Measurements from ENCODE around the gene BCAS3.
"Not testable (repeated sequence)": the region's sequence is repeated elsewhere in the genome, so short reads cannot be mapped to it uniquely, and the experiment has no call there.

The BCAS3 gene

GRCh38 chr17:61040666-61041065 lies 363.0 kb downstream of the BCAS3 start:
- DNase-seq (ENCODE audit: low read depth in 2 of 2), result no peak

GRCh38 chr17:61042348-61042747 lies 364.7 kb downstream of the BCAS3 start:
- H3K4me3 ChIP-seq (replicated peaks in 1 of 2; ENCODE audit: low read depth in 2 of 2, low read length in 2 of 2); DNase-seq (ENCODE audit: low read depth in 2 of 2): not testable (repeated sequence)

More at GRCh38 chr17:61040666-61041065, 363.0 kb downstream of the BCAS3 start:
- H3K4me3 ChIP-seq (replicated peaks in 1 of 2; ENCODE audit: low read depth in 2 of 2, low read length in 2 of 2), result no peak overlapping the region
- TF ChIP-seq, protein P1, sequence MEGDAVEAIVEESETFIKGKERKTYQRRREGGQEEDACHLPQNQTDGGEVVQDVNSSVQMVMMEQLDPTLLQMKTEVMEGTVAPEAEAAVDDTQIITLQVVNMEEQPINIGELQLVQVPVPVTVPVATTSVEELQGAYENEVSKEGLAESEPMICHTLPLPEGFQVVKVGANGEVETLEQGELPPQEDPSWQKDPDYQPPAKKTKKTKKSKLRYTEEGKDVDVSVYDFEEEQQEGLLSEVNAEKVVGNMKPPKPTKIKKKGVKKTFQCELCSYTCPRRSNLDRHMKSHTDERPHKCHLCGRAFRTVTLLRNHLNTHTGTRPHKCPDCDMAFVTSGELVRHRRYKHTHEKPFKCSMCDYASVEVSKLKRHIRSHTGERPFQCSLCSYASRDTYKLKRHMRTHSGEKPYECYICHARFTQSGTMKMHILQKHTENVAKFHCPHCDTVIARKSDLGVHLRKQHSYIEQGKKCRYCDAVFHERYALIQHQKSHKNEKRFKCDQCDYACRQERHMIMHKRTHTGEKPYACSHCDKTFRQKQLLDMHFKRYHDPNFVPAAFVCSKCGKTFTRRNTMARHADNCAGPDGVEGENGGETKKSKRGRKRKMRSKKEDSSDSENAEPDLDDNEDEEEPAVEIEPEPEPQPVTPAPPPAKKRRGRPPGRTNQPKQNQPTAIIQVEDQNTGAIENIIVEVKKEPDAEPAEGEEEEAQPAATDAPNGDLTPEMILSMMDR (IDR thresholded peaks at IDR 0.05; ENCODE audit: low read depth, low read length), result no peak

DNA sequence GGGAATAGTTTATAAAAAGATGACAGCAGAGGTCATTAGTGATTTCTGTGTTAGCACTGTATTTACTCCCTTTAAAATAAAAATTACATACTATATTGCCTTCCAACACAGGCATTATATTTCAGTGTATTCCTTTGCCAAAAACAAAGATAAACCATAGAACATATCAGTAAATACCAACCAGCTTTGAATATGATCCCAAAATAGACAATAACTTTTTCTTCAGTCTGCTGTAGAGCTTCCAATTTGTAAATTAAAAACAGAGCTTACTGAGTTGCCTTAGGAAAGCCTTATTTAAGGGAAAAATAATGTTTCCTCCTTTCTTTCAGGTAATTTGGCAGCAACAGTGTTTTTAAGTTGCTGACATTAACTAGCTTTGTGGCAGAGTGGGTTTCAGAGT lies 369.9 kb downstream of the BCAS3 start:
- TF ChIP-seq, protein P1 (IDR thresholded peaks at IDR 0.05; ENCODE audit: low read depth, low read length), result no peak
- no peak for DNase-seq (ENCODE audit: low read depth in 2 of 2)
- H3K4me3 ChIP-seq (replicated peaks in 1 of 2; ENCODE audit: low read depth in 2 of 2, low read length in 2 of 2), result no peak overlapping the region

DNA sequence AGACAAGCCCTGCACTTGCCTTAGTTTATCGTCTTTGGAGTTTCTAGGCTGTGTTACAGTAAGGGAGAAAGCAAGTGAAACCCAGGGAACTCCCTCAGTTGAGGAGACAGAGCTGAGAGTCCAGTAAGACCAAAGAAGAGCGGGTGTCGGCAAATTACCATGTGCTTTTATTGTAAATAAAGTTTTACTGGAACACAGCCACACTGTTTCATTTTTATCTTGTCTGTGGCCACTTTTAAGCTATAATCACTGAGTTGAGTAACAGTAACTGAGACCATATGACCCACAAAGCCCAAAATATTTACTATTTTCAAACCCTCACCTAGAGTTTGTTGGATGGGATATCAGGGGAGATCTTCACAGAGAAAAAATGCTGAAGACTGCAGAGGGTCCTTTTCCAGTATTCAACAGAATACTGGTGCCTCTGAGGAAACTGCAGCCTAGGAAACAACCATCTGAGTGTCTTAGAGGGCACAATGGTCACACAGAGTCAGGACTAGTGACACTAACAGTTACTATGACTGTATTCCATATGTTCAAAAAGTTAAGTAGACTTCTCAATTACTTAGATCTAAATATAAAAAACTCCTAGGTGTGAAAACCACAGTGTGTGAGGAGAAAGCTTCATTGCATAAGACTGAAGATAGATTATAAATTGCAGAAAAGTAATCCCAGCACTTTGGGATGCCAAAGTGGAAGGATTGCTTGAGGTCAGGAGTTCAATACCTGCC lies 370.9 kb downstream of the BCAS3 start:
- DNase-seq (ENCODE audit: low read depth in 2 of 2), result no peak
- TF ChIP-seq, protein P1 (IDR thresholded peaks at IDR 0.05; ENCODE audit: low read depth, low read length), result no peak
- no peak overlapping the region for H3K4me3 ChIP-seq (replicated peaks in 1 of 2; ENCODE audit: low read depth in 2 of 2, low read length in 2 of 2)

- no peak overlapping the region for H3K4me3 ChIP-seq (replicated peaks in 1 of 2; ENCODE audit: low read depth in 2 of 2, low read length in 2 of 2)
- no peak for DNase-seq (ENCODE audit: low read depth in 2 of 2)
- TF ChIP-seq, protein P1 (IDR thresholded peaks at IDR 0.05; ENCODE audit: low read depth, low read length), result no peak
Observed at GRCh38 chr17:61053469-61053868, 375.8 kb downstream of the BCAS3 start.

DNA sequence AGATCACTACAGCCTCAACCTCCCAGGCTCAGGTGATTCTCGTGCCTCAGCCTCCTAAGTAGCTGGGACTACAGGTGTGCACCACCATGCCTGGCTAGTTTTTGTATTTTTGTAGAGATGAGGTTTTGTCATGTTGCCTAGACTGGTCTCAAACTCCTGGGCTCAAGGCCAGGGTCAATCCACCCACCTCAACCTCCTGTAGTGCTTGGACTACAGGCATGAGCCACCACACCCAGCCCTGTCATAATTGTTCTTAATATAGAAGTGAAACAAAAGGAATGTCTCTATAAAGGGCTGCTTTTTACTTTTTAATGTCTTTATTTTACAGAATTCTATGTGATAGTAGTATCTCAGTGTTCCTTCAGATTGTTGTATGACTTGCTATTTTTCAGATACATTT lies 376.8 kb downstream of the BCAS3 start:
- DNase-seq (ENCODE audit: low read depth in 2 of 2), result no peak
- no peak overlapping the region for H3K4me3 ChIP-seq (replicated peaks in 1 of 2; ENCODE audit: low read depth in 2 of 2, low read length in 2 of 2)
- TF ChIP-seq, protein P1 (IDR thresholded peaks at IDR 0.05; ENCODE audit: low read depth, low read length), result no peak

DNA sequence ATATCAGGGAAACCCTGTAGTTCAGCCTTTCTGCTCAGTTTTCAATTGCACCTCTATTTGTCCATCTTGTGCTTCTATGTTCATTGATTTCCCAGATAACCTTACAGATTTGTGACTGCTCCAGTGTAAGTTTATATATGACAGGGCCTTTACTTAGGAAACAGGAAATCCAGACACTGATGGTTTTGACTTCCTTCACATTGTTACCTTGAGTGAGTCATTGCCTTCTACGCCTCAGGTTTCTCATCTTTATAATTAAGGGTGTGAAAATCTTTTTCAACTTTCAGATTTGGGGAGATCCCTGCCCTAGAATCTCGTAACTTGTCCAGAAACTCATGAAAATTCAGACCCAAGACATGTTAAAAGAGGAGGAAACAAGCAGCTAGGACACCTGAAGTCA lies 379.6 kb downstream of the BCAS3 start:
- no peak overlapping the region for H3K4me3 ChIP-seq (replicated peaks in 1 of 2; ENCODE audit: low read depth in 2 of 2, low read length in 2 of 2)
- no peak for DNase-seq (ENCODE audit: low read depth in 2 of 2)
- TF ChIP-seq, protein P1 (IDR thresholded peaks at IDR 0.05; ENCODE audit: low read depth, low read length), result no peak
